Measurements from ENCODE around the gene UBE2D1. TPM values are rescaled to one million over a fixed set of nuclear protein-coding genes. Genes with fewer than 3 reads are reported as not detected.
A peak's percentile ranks its signal among the peaks of the same experiment; 100 is the strongest.

Gene UBE2D1
- total RNA-seq, 1 donor from 2014 or later, result 24.9 TPM

GRCh38 chr10:58385784-58386112 is 50.9 kb downstream of the UBE2D1 start:
- peak; percentile 6 for TF ChIP-seq CTCF (conservative IDR thresholded peaks at IDR 0.05)
- Mint-ChIP-seq H3K27ac (ENCODE audit: unreplicated experiment) (peak overlapping the region; percentile 99), H3K4me3 (peak overlapping the region; percentile 99), H3K4me1 (peaks cover 35% of the 10 kb centered on the region), H3K27me3 (ENCODE audit: low read depth) (no peaks in the 10 kb centered on the region), H3K36me3 (ENCODE audit: low read depth) (peaks cover 6% of the 10 kb centered on the region), H3K9me3 (no peaks in the 10 kb centered on the region)
- DNase-seq (ENCODE audit: low read depth, low spot score), result peak; percentile 20

GRCh38 chr10:58389024-58389423 is 54.2 kb downstream of the UBE2D1 start:
- no peak for DNase-seq (ENCODE audit: low read depth, low spot score)
- Mint-ChIP-seq H3K36me3 (ENCODE audit: low read depth) (peaks cover 12% of the 10 kb centered on the region), H3K27me3 (ENCODE audit: low read depth) (no peaks in the 10 kb centered on the region), H3K9me3 (no peaks in the 10 kb centered on the region), H3K4me3 (no peak overlapping the region), H3K27ac (ENCODE audit: unreplicated experiment) (no peak overlapping the region), H3K4me1 (peaks cover 34% of the 10 kb centered on the region)
- no peak for TF ChIP-seq CTCF (conservative IDR thresholded peaks at IDR 0.05)

GRCh38 chr10:58393317-58393716 is 58.5 kb downstream of the UBE2D1 start:
- peaks cover 17% of the 10 kb centered on the region for H3K36me3 Mint-ChIP-seq (ENCODE audit: low read depth)
- H3K27ac Mint-ChIP-seq (ENCODE audit: unreplicated experiment), result no peak overlapping the region
- no peaks in the 10 kb centered on the region for H3K27me3 Mint-ChIP-seq (ENCODE audit: low read depth)
- DNase-seq (ENCODE audit: low read depth, low spot score), result no peak
- no peak for TF ChIP-seq CTCF (conservative IDR thresholded peaks at IDR 0.05)
- H3K4me3 Mint-ChIP-seq, result no peak overlapping the region
- H3K9me3 Mint-ChIP-seq, result no peaks in the 10 kb centered on the region
- H3K4me1 Mint-ChIP-seq, result peaks cover 11% of the 10 kb centered on the region

GRCh38 chr10:58394471-58394870 is 59.7 kb downstream of the UBE2D1 start:
- Mint-ChIP-seq H3K27ac (ENCODE audit: unreplicated experiment) (no peak overlapping the region), H3K27me3 (ENCODE audit: low read depth) (no peaks in the 10 kb centered on the region), H3K36me3 (ENCODE audit: low read depth) (peaks cover 15% of the 10 kb centered on the region), H3K4me1 (peaks cover 9% of the 10 kb centered on the region), H3K9me3 (no peaks in the 10 kb centered on the region), H3K4me3 (no peak overlapping the region)
- TF ChIP-seq CTCF (conservative IDR thresholded peaks at IDR 0.05), result no peak
- no peak for DNase-seq (ENCODE audit: low read depth, low spot score)

GRCh38 chr10:58396057-58396456 is 61.3 kb downstream of the UBE2D1 start:
- DNase-seq (ENCODE audit: low read depth, low spot score), result no peak
- no peak overlapping the region for H3K27ac Mint-ChIP-seq (ENCODE audit: unreplicated experiment)
- no peaks in the 10 kb centered on the region for H3K27me3 Mint-ChIP-seq (ENCODE audit: low read depth)
- H3K36me3 Mint-ChIP-seq (ENCODE audit: low read depth), result peaks cover 14% of the 10 kb centered on the region
- no peaks in the 10 kb centered on the region for H3K9me3 Mint-ChIP-seq
- H3K4me3 Mint-ChIP-seq, result no peak overlapping the region
- no peaks in the 10 kb centered on the region for H3K4me1 Mint-ChIP-seq
- TF ChIP-seq CTCF (conservative IDR thresholded peaks at IDR 0.05), result no peak

GRCh38 chr10:58397830-58398229 is 63.0 kb downstream of the UBE2D1 start:
- peaks cover 8% of the 10 kb centered on the region for H3K36me3 Mint-ChIP-seq (ENCODE audit: low read depth)
- no peaks in the 10 kb centered on the region for H3K4me1 Mint-ChIP-seq
- H3K9me3 Mint-ChIP-seq, result no peaks in the 10 kb centered on the region
- no peak for DNase-seq (ENCODE audit: low read depth, low spot score)
- no peak overlapping the region for H3K4me3 Mint-ChIP-seq
- H3K27ac Mint-ChIP-seq (ENCODE audit: unreplicated experiment), result no peak overlapping the region
- no peak for TF ChIP-seq CTCF (conservative IDR thresholded peaks at IDR 0.05)
- H3K27me3 Mint-ChIP-seq (ENCODE audit: low read depth), result no peaks in the 10 kb centered on the region
